GM23338 (cell line): ENCODE data around the gene PPP2R1B.

Experiments
- CREB1 ChIP-seq: fragments of 250-450 bp; sonication (Bioruptor Pico); IDR thresholded peaks from 2 replicates; pipeline ENCODE4 v1.5.0; 2020; ENCODE audit warnings: low read depth, mild to moderate bottlenecking, moderate library complexity
- EZH2 ChIP-seq: fragments of 200-600 bp; sonication (generic); IDR thresholded peaks from one replicate; pipeline ENCODE4 v1.8.0; 2017; ENCODE audit warnings: antibody characterized with exemption, mild to moderate bottlenecking, low read depth; ENCODE audit not compliant: unreplicated experiment
- EZH2phosphoT487 ChIP-seq: fragments of 200-600 bp; sonication (generic); IDR thresholded peaks from one replicate; pipeline ENCODE4 v1.8.1; 2018; ENCODE audit warnings: antibody characterized with exemption; ENCODE audit not compliant: unreplicated experiment
- JUNB ChIP-seq: IDR thresholded peaks from one replicate; pipeline ENCODE4 v1.6.1; 2016; ENCODE audit warnings: antibody characterized with exemption; ENCODE audit not compliant: unreplicated experiment
- NANOG ChIP-seq: IDR thresholded peaks from 2 replicates; pipeline ENCODE4 v1.6.1; 2016; ENCODE audit warnings: antibody characterized with exemption, borderline replicate concordance
- POLR2AphosphoS5 ChIP-seq: IDR thresholded peaks from 2 replicates; pipeline ENCODE4 v1.6.1; 2016; ENCODE audit warnings: antibody characterized with exemption, low read depth
- STAT1 ChIP-seq: IDR thresholded peaks from one replicate; pipeline ENCODE4 v1.6.1; 2016; ENCODE audit warnings: antibody characterized with exemption; ENCODE audit not compliant: unreplicated experiment
- ZNF114 ChIP-seq: fragments of 250-450 bp; sonication (Bioruptor Pico); IDR thresholded peaks from 2 replicates; pipeline ENCODE4 v1.5.0; 2020; ENCODE audit warnings: mild to moderate bottlenecking, moderate library complexity
- TF ChIP-seq, protein P1 (sequence below): IDR thresholded peaks from one replicate; pipeline ENCODE4 v1.6.1; 2018; ENCODE audit warnings: antibody characterized with exemption; ENCODE audit not compliant: unreplicated experiment
- TF ChIP-seq, protein P2 (sequence below), 2 experiments: fragments of 200-600 bp in 1 of 2; sonication (generic) in 1 of 2; conservative IDR thresholded peaks; 2 replicates each; pipeline versions ENCODE4 v1.5.1 to v1.6.1; 2016 to 2017; ENCODE audit warnings: antibody characterized with exemption in 2 of 2, low read depth in 2 of 2, mild to moderate bottlenecking in 2 of 2, moderate library complexity in 1 of 2
- TF ChIP-seq, protein P3 (sequence below): IDR thresholded peaks from 2 replicates; pipeline ENCODE4 v1.6.1; 2016; ENCODE audit warnings: antibody characterized with exemption
- TF ChIP-seq, protein P4 (sequence below): fragments of 250-450 bp; sonication (Bioruptor Pico); IDR thresholded peaks from 2 replicates; pipeline ENCODE4 v1.5.0; 2020; ENCODE audit warnings: mild to moderate bottlenecking, moderate library complexity

DNA sequence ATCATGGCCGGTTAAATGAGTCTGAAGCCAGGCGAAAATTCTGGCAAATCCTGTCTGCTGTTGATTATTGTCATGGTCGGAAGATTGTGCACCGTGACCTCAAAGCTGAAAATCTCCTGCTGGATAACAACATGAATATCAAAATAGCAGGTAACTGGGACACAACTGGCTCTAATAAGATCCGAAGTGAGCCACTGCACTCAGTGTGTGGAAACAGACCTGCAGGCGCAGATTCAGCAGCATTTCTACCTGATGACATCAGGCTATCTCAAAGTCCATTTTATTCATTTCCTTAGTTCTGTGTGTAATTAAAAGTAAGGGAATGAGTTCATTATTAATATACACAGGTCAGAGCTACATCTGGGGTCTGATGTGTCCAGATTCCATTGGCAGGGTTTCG lies 78.2 kb downstream of the PPP2R1B start:
- TF ChIP-seq JUNB (no peak), EZH2 (no peak), POLR2AphosphoS5 (no peak), CREB1 (CRISPR knock-in tag) (no peak), ZNF114 (CRISPR knock-in tag) (no peak), EZH2phosphoT487 (no peak), NANOG (no peak), STAT1 (no peak)
- TF ChIP-seq, protein P1, sequence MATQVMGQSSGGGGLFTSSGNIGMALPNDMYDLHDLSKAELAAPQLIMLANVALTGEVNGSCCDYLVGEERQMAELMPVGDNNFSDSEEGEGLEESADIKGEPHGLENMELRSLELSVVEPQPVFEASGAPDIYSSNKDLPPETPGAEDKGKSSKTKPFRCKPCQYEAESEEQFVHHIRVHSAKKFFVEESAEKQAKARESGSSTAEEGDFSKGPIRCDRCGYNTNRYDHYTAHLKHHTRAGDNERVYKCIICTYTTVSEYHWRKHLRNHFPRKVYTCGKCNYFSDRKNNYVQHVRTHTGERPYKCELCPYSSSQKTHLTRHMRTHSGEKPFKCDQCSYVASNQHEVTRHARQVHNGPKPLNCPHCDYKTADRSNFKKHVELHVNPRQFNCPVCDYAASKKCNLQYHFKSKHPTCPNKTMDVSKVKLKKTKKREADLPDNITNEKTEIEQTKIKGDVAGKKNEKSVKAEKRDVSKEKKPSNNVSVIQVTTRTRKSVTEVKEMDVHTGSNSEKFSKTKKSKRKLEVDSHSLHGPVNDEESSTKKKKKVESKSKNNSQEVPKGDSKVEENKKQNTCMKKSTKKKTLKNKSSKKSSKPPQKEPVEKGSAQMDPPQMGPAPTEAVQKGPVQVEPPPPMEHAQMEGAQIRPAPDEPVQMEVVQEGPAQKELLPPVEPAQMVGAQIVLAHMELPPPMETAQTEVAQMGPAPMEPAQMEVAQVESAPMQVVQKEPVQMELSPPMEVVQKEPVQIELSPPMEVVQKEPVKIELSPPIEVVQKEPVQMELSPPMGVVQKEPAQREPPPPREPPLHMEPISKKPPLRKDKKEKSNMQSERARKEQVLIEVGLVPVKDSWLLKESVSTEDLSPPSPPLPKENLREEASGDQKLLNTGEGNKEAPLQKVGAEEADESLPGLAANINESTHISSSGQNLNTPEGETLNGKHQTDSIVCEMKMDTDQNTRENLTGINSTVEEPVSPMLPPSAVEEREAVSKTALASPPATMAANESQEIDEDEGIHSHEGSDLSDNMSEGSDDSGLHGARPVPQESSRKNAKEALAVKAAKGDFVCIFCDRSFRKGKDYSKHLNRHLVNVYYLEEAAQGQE, result no peak
- TF ChIP-seq, protein P2, sequence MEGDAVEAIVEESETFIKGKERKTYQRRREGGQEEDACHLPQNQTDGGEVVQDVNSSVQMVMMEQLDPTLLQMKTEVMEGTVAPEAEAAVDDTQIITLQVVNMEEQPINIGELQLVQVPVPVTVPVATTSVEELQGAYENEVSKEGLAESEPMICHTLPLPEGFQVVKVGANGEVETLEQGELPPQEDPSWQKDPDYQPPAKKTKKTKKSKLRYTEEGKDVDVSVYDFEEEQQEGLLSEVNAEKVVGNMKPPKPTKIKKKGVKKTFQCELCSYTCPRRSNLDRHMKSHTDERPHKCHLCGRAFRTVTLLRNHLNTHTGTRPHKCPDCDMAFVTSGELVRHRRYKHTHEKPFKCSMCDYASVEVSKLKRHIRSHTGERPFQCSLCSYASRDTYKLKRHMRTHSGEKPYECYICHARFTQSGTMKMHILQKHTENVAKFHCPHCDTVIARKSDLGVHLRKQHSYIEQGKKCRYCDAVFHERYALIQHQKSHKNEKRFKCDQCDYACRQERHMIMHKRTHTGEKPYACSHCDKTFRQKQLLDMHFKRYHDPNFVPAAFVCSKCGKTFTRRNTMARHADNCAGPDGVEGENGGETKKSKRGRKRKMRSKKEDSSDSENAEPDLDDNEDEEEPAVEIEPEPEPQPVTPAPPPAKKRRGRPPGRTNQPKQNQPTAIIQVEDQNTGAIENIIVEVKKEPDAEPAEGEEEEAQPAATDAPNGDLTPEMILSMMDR (conservative IDR thresholded peaks at IDR 0.05; ENCODE audit: low read depth in 2 of 2), result no peak
- TF ChIP-seq, protein P3, sequence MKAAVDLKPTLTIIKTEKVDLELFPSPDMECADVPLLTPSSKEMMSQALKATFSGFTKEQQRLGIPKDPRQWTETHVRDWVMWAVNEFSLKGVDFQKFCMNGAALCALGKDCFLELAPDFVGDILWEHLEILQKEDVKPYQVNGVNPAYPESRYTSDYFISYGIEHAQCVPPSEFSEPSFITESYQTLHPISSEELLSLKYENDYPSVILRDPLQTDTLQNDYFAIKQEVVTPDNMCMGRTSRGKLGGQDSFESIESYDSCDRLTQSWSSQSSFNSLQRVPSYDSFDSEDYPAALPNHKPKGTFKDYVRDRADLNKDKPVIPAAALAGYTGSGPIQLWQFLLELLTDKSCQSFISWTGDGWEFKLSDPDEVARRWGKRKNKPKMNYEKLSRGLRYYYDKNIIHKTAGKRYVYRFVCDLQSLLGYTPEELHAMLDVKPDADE, result no peak
- TF ChIP-seq, protein P4, sequence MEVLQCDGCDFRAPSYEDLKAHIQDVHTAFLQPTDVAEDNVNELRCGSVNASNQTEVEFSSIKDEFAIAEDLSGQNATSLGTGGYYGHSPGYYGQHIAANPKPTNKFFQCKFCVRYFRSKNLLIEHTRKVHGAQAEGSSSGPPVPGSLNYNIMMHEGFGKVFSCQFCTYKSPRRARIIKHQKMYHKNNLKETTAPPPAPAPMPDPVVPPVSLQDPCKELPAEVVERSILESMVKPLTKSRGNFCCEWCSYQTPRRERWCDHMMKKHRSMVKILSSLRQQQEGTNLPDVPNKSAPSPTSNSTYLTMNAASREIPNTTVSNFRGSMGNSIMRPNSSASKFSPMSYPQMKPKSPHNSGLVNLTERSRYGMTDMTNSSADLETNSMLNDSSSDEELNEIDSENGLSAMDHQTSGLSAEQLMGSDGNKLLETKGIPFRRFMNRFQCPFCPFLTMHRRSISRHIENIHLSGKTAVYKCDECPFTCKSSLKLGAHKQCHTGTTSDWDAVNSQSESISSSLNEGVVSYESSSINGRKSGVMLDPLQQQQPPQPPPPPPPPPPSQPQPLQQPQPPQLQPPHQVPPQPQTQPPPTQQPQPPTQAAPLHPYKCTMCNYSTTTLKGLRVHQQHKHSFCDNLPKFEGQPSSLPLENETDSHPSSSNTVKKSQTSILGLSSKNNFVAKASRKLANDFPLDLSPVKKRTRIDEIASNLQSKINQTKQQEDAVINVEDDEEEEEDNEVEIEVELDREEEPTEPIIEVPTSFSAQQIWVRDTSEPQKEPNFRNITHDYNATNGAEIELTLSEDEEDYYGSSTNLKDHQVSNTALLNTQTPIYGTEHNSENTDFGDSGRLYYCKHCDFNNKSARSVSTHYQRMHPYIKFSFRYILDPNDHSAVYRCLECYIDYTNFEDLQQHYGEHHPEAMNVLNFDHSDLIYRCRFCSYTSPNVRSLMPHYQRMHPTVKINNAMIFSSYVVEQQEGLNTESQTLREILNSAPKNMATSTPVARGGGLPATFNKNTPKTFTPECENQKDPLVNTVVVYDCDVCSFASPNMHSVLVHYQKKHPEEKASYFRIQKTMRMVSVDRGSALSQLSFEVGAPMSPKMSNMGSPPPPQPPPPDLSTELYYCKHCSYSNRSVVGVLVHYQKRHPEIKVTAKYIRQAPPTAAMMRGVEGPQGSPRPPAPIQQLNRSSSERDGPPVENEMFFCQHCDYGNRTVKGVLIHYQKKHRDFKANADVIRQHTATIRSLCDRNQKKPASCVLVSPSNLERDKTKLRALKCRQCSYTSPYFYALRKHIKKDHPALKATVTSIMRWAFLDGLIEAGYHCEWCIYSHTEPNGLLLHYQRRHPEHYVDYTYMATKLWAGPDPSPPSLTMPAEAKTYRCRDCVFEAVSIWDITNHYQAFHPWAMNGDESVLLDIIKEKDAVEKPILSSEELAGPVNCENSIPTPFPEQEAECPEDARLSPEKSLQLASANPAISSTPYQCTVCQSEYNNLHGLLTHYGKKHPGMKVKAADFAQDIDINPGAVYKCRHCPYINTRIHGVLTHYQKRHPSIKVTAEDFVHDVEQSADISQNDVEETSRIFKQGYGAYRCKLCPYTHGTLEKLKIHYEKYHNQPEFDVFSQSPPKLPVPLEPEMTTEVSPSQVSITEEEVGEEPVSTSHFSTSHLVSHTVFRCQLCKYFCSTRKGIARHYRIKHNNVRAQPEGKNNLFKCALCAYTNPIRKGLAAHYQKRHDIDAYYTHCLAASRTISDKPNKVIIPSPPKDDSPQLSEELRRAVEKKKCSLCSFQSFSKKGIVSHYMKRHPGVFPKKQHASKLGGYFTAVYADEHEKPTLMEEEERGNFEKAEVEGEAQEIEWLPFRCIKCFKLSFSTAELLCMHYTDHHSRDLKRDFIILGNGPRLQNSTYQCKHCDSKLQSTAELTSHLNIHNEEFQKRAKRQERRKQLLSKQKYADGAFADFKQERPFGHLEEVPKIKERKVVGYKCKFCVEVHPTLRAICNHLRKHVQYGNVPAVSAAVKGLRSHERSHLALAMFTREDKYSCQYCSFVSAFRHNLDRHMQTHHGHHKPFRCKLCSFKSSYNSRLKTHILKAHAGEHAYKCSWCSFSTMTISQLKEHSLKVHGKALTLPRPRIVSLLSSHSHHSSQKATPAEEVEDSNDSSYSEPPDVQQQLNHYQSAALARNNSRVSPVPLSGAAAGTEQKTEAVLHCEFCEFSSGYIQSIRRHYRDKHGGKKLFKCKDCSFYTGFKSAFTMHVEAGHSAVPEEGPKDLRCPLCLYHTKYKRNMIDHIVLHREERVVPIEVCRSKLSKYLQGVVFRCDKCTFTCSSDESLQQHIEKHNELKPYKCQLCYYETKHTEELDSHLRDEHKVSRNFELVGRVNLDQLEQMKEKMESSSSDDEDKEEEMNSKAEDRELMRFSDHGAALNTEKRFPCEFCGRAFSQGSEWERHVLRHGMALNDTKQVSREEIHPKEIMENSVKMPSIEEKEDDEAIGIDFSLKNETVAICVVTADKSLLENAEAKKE, result no peak
